Uterus (tissue), 4 donors: ENCODE results near the gene CLEC9A. TPM values are rescaled to one million over a fixed set of nuclear protein-coding genes. Genes with fewer than 3 reads are reported as not detected.

Experiments used
- DNase-seq, 2 donors: peaks; one replicate each; pipeline ENCODE4 v3.0.0-alpha.2; 2019 to 2020
- H3K27ac ChIP-seq, 2 donors: fragments of 200-600 bp; sonication (generic); 1 replicate in 1 of 2; 2 replicates in 1 of 2; pipeline ENCODE4 v1.5.1; 2016 to 2018
- H3K27me3 ChIP-seq, 2 donors: fragments of 200-600 bp; sonication (generic); one replicate each; pipeline ENCODE4 v1.5.1; 2018 to 2019; ENCODE audit warnings: control low read depth in 1 of 2
- H3K36me3 ChIP-seq, 2 donors: fragments of 200-600 bp; sonication (generic); one replicate each; pipeline ENCODE4 v1.5.1; 2019; ENCODE audit warnings: control low read depth in 1 of 2
- H3K4me1 ChIP-seq, 2 donors: fragments of 200-600 bp; sonication (generic); one replicate each; pipeline ENCODE4 v1.5.1; 2018 to 2019; ENCODE audit warnings: control low read depth in 1 of 2
- H3K4me3 ChIP-seq, 2 donors: fragments of 200-600 bp; sonication (generic); 1 replicate in 1 of 2; 2 replicates in 1 of 2; pipeline ENCODE4 v1.5.1; 2018 to 2019; ENCODE audit warnings: mild to moderate bottlenecking in 1 of 2
- H3K9me3 ChIP-seq, 2 donors: fragments of 200-600 bp; sonication (generic); one replicate each; pipeline ENCODE4 v1.5.1; 2019; ENCODE audit warnings: control low read depth in 1 of 2
- CTCF ChIP-seq, 4 experiments: fragments of 200-600 bp in 2 of 4; fragments of 450-650 bp in 2 of 4; sonication (generic) in 2 of 4; IDR thresholded peaks; one replicate each; pipeline ENCODE4 v1.5.1; 2016 to 2019; ENCODE audit warnings: antibody characterized with exemption in 4 of 4, mild to moderate bottlenecking in 2 of 4, moderate library complexity in 1 of 4
- POLR2A ChIP-seq, 2 donors: fragments of 450-650 bp; IDR thresholded peaks; one replicate each; pipeline ENCODE4 v1.6.1; 2016; ENCODE audit warnings: antibody characterized with exemption in 2 of 2, mild to moderate bottlenecking in 1 of 2, moderate library complexity in 1 of 2
- intact Hi-C: fragments of 100-400 bp; cut with DNase I; formaldehyde crosslinking; loops from one replicate; pipeline ENCODE4 v1.15.1; 2023; ENCODE audit warnings: low total_unique reads
- total RNA-seq, 4 donors: library from RNA; depleted of rRNA in 3 of 4; stranded (reverse); fragments of >200 nt in 3 of 4; gene quantifications; one replicate each; pipeline versions ENCODE4 v1.1.0 to v1.2.4, GENCODE V29; 2014 to 2023
- donor health status: DM: yes; HTN: yes; CAD: no.

Gene CLEC9A
- total RNA-seq, result under 1 TPM in 1 of 4 donors, not detected in 3; 0.90 TPM

- TF ChIP-seq CTCF (IDR thresholded peaks at IDR 0.05) (no peak), POLR2A (IDR thresholded peaks at IDR 0.05) (no peak)
- Histone ChIP-seq H3K9me3 (no peaks in the 10 kb centered on the region), H3K4me3 (no peak within 1 kb of the TSS), H3K36me3 (no peaks in the 10 kb centered on the region), H3K27me3 (no peaks in the 10 kb centered on the region), H3K27ac (no peak within 1 kb of the TSS), H3K4me1 (no peaks in the 10 kb centered on the region)
- intact Hi-C loops, result no loop called here
- DNase-seq, result no peak
Observed at GRCh38 chr12:10030446-10030845, at the start of gene CLEC9A. Gene CLEC9A, plus strand, starts transcription at chr12:10030682. Its CDS starts 22,006 bp downstream, at chr12:10052688.

GRCh38 chr12:9991876-9992275 is 38.6 kb upstream of the CLEC9A start:
- H3K4me1 ChIP-seq, result no peaks in the 10 kb centered on the region
- intact Hi-C loops, result no loop called here
- no peaks in the 10 kb centered on the region for H3K27me3 ChIP-seq
- H3K27ac ChIP-seq, result no peak overlapping the region
- no peak for DNase-seq
- H3K9me3 ChIP-seq, result no peaks in the 10 kb centered on the region
- no peaks in the 10 kb centered on the region for H3K36me3 ChIP-seq
- TF ChIP-seq CTCF (IDR thresholded peaks at IDR 0.05) (no peak), POLR2A (IDR thresholded peaks at IDR 0.05) (no peak)
- H3K4me3 ChIP-seq, result no peak overlapping the region

- no peaks in the 10 kb centered on the region for H3K36me3 ChIP-seq
- no peak for DNase-seq
- no peaks in the 10 kb centered on the region for H3K9me3 ChIP-seq
- no peak for TF ChIP-seq POLR2A (IDR thresholded peaks at IDR 0.05)
- no peak for TF ChIP-seq CTCF (IDR thresholded peaks at IDR 0.05)
- no peak overlapping the region for H3K4me3 ChIP-seq
- no peaks in the 10 kb centered on the region for H3K27me3 ChIP-seq
- intact Hi-C loops, result no loop called here
- H3K4me1 ChIP-seq, result no peaks in the 10 kb centered on the region
- H3K27ac ChIP-seq, result no peak overlapping the region
Observed at GRCh38 chr12:9992296-9992695, 38.2 kb upstream of the CLEC9A start.

- TF ChIP-seq CTCF (IDR thresholded peaks at IDR 0.05), result no peak
- no peak for TF ChIP-seq POLR2A (IDR thresholded peaks at IDR 0.05)
Observed at GRCh38 chr12:9999016-9999415, 31.5 kb upstream of the CLEC9A start, which contains the start of gene CLEC1B. Gene CLEC1B, minus strand, starts transcription at chr12:9999121. Its CDS starts 21 bp downstream, at chr12:9999100.

GRCh38 chr12:10001171-10001776 is 29.2 kb upstream of the CLEC9A start:
- DNase-seq, result no peak
- no peaks in the 10 kb centered on the region for H3K27me3 ChIP-seq
- intact Hi-C loops, result no loop called here
- H3K27ac ChIP-seq, result no peak overlapping the region
- H3K9me3 ChIP-seq, result no peaks in the 10 kb centered on the region
- TF ChIP-seq CTCF (IDR thresholded peaks at IDR 0.05), result no peak
- no peak for TF ChIP-seq POLR2A (IDR thresholded peaks at IDR 0.05)
- H3K4me1 ChIP-seq, result no peaks in the 10 kb centered on the region
- no peaks in the 10 kb centered on the region for H3K36me3 ChIP-seq
- H3K4me3 ChIP-seq, result no peak overlapping the region

More at GRCh38 chr12:9999016-9999415, 31.5 kb upstream of the CLEC9A start, which contains the start of gene CLEC1B:
- Histone ChIP-seq H3K36me3 (no peaks in the 10 kb centered on the region), H3K9me3 (no peaks in the 10 kb centered on the region), H3K27me3 (no peaks in the 10 kb centered on the region), H3K4me1 (no peaks in the 10 kb centered on the region), H3K4me3 (no peak within 1 kb of the TSS), H3K27ac (no peak within 1 kb of the TSS)
- intact Hi-C loops, result no loop called here
- DNase-seq, result no peak
